ENCODE results near the gene DNAH6. TPM values are rescaled to one million over a fixed set of nuclear protein-coding genes. Genes with fewer than 3 reads are reported as not detected.

DNAH6 gene
- polyA plus RNA-seq, 3 donors, result 0.04 TPM; not detected in 2

DNA sequence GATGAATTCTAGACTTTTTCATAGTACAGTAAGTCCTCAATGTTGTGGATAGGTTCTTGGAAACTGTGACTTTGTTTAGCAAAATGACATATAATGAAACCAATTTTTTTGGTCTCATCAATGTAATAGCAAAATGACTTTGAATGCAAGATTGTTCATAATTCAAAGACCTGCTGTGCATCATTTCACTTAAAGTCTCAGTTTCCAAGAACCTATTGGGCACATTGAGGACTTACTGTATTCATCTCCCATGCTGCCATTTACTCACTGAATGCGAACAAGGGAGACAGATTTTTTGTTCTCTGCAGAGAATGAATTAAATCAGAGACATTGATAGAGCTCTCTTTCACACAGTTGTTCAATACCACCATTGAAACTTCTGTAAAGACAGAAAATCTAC, 211.0 kb downstream of the DNAH6 start:
- Mint-ChIP-seq H3K27ac (no peak overlapping the region), H3K27me3 (ENCODE audit: low read depth in 3 of 3) (peaks cover 0 to 3% (median 0%) of the 10 kb centered on the region in 3 donors), H3K4me3 (no peak overlapping the region), H3K4me1 (no peaks in the 10 kb centered on the region), H3K36me3 (no peaks in the 10 kb centered on the region), H3K9me3 (peaks cover 0 to 8% (median 2%) of the 10 kb centered on the region in 7 donors)
- Histone ChIP-seq H3K27me3 (ENCODE audit: control insufficient read depth in 2 of 2, insufficient read depth in 2 of 2, low read length in 2 of 2) (no peaks in the 10 kb centered on the region), H4K20me1 (ENCODE audit: insufficient read depth, low read length) (no peaks in the 10 kb centered on the region), H3K9me3 (replicated peaks in 1 of 2; ENCODE audit: control insufficient read depth in 1 of 2, insufficient read depth in 1 of 2, low read length in 2 of 2) (no peaks in the 10 kb centered on the region), H3K4me2 (replicated peaks; ENCODE audit: extremely low read depth, low read length, poor library complexity, severe bottlenecking) (no peak overlapping the region), H3K36me3 (replicated peaks in 1 of 2; ENCODE audit: control insufficient read depth in 1 of 2, insufficient read depth in 2 of 2, low read length in 2 of 2) (no peaks in the 10 kb centered on the region), H3K79me2 (ENCODE audit: insufficient read depth, low read length) (no peaks in the 10 kb centered on the region), H3K27ac (ENCODE audit: low read depth in 1 of 2, low read length in 2 of 2) (no peak overlapping the region), H2AFZ (ENCODE audit: insufficient read depth, low read depth, low read length, poor library complexity, severe bottlenecking) (no peak overlapping the region), H3K4me1 (ENCODE audit: control insufficient read depth in 1 of 2, insufficient read depth in 2 of 2, low read length in 2 of 2) (no peaks in the 10 kb centered on the region), H3K9ac (ENCODE audit: insufficient read depth, low read length, poor library complexity, severe bottlenecking) (no peak overlapping the region), H3K4me3 (replicated peaks in 1 of 3; ENCODE audit: low read depth in 2 of 3, low read length in 3 of 3) (no peak overlapping the region)
- DNase-seq, result no peak
- no CpG with 5 or more reads among the region's 1 CpG for WGBS (ENCODE audit: insufficient coverage)
- TF ChIP-seq, protein P1, sequence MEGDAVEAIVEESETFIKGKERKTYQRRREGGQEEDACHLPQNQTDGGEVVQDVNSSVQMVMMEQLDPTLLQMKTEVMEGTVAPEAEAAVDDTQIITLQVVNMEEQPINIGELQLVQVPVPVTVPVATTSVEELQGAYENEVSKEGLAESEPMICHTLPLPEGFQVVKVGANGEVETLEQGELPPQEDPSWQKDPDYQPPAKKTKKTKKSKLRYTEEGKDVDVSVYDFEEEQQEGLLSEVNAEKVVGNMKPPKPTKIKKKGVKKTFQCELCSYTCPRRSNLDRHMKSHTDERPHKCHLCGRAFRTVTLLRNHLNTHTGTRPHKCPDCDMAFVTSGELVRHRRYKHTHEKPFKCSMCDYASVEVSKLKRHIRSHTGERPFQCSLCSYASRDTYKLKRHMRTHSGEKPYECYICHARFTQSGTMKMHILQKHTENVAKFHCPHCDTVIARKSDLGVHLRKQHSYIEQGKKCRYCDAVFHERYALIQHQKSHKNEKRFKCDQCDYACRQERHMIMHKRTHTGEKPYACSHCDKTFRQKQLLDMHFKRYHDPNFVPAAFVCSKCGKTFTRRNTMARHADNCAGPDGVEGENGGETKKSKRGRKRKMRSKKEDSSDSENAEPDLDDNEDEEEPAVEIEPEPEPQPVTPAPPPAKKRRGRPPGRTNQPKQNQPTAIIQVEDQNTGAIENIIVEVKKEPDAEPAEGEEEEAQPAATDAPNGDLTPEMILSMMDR (IDR thresholded peaks at IDR 0.05), result no peak
- intact Hi-C loops (cut with micrococcal nuclease), result no loop called here

DNA sequence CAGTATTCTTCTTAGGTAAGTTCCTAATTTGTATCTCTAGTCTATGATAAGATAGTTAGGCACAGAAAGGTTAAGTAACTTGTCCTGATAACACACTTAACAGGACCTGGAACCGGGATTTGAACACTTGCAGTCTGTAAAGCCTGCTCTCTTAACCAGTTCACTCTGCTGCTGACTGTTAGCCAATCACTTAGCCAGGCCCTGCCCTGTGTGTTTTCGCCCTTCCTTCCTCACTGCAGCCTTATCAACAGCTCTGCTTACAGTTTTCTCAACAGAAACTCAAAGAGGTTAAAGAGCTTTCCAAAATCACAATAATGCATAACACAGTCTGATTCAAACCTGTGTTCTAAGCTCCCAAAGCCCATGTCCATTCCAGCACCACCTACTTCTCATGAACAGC, 212.9 kb downstream of the DNAH6 start:
- H3K9me3 Mint-ChIP-seq, result peaks cover 0 to 8% (median 2%) of the 10 kb centered on the region in 7 donors
- H3K27ac Mint-ChIP-seq, result peak overlapping the region in 1 of 7 donors; percentile 26
- no peak overlapping the region for H3K4me3 Mint-ChIP-seq
- H3K27me3 ChIP-seq (ENCODE audit: control insufficient read depth in 2 of 2, insufficient read depth in 2 of 2, low read length in 2 of 2), result no peaks in the 10 kb centered on the region
- H2AFZ ChIP-seq (ENCODE audit: insufficient read depth, low read depth, low read length, poor library complexity, severe bottlenecking), result no peak overlapping the region
- H3K4me3 ChIP-seq (replicated peaks in 1 of 3; ENCODE audit: low read depth in 2 of 3, low read length in 3 of 3), result no peak overlapping the region
- no peaks in the 10 kb centered on the region for H3K36me3 Mint-ChIP-seq
- H3K4me1 ChIP-seq (ENCODE audit: control insufficient read depth in 1 of 2, insufficient read depth in 2 of 2, low read length in 2 of 2), result no peaks in the 10 kb centered on the region
- no peaks in the 10 kb centered on the region for H3K4me1 Mint-ChIP-seq
- 82% methylated on average over 2 of the region's 2 CpGs for WGBS (ENCODE audit: insufficient coverage)
- H3K9me3 ChIP-seq (replicated peaks in 1 of 2; ENCODE audit: control insufficient read depth in 1 of 2, insufficient read depth in 1 of 2, low read length in 2 of 2), result no peaks in the 10 kb centered on the region
- peaks cover 0 to 3% (median 0%) of the 10 kb centered on the region in 3 donors for H3K27me3 Mint-ChIP-seq (ENCODE audit: low read depth in 3 of 3)
- no peak overlapping the region for H3K4me2 ChIP-seq (replicated peaks; ENCODE audit: extremely low read depth, low read length, poor library complexity, severe bottlenecking)
- H3K36me3 ChIP-seq (replicated peaks in 1 of 2; ENCODE audit: control insufficient read depth in 1 of 2, insufficient read depth in 2 of 2, low read length in 2 of 2), result no peaks in the 10 kb centered on the region
- intact Hi-C loops (cut with micrococcal nuclease), result no loop called here
- H3K9ac ChIP-seq (ENCODE audit: insufficient read depth, low read length, poor library complexity, severe bottlenecking), result no peak overlapping the region
- TF ChIP-seq, protein P1 (IDR thresholded peaks at IDR 0.05), result no peak
- H3K27ac ChIP-seq (ENCODE audit: low read depth in 1 of 2, low read length in 2 of 2), result no peak overlapping the region
- no peaks in the 10 kb centered on the region for H3K79me2 ChIP-seq (ENCODE audit: insufficient read depth, low read length)
- no peaks in the 10 kb centered on the region for H4K20me1 ChIP-seq (ENCODE audit: insufficient read depth, low read length)
- DNase-seq, result no peak
